ENCODE data around the gene RBM26.

Gene RBM26

GRCh38 chr13:79405831-79406596 lies at the start of gene RBM26:
RBM26 (minus strand) TSS chr13:79406255; CDS start chr13:79405774, 481 bp downstream.
- DNase-seq (ENCODE audit: low read depth in 2 of 2, low spot score in 1 of 2): peak; percentile 80 to 85

GRCh38 chr13:79455331-79455730 lies 49.3 kb upstream of the RBM26 start:
- no peak for DNase-seq (ENCODE audit: low read depth in 2 of 2, low spot score in 1 of 2)

GRCh38 chr13:79452239-79452913 lies 46.3 kb upstream of the RBM26 start:
- no peak for DNase-seq (ENCODE audit: low read depth in 2 of 2, low spot score in 1 of 2)

- peak; percentile 71 to 83 for DNase-seq (ENCODE audit: low read depth in 2 of 2, low spot score in 1 of 2)
Measured at GRCh38 chr13:79451500-79451962, 45.5 kb upstream of the RBM26 start.

- no peak for DNase-seq (ENCODE audit: low read depth in 2 of 2, low spot score in 1 of 2)
Measured at GRCh38 chr13:79450110-79450509, 44.1 kb upstream of the RBM26 start.

GRCh38 chr13:79448413-79448812 lies 42.4 kb upstream of the RBM26 start:
- no peak for DNase-seq (ENCODE audit: low read depth in 2 of 2, low spot score in 1 of 2)

- DNase-seq (ENCODE audit: low read depth in 2 of 2, low spot score in 1 of 2): no peak
Measured at GRCh38 chr13:79447741-79448140, 41.7 kb upstream of the RBM26 start.

- DNase-seq (ENCODE audit: low read depth in 2 of 2, low spot score in 1 of 2): no peak
Measured at GRCh38 chr13:79447141-79447540, 41.1 kb upstream of the RBM26 start.

GRCh38 chr13:79445968-79446645 lies 40.1 kb upstream of the RBM26 start:
- no peak for DNase-seq (ENCODE audit: low read depth in 2 of 2, low spot score in 1 of 2)

GRCh38 chr13:79442706-79443105 lies 36.7 kb upstream of the RBM26 start:
- no peak for DNase-seq (ENCODE audit: low read depth in 2 of 2, low spot score in 1 of 2)

- no peak for DNase-seq (ENCODE audit: low read depth in 2 of 2, low spot score in 1 of 2)
Measured at GRCh38 chr13:79442221-79442620, 36.2 kb upstream of the RBM26 start.

GRCh38 chr13:79440958-79441528 lies 35.0 kb upstream of the RBM26 start:
- no peak for DNase-seq (ENCODE audit: low read depth in 2 of 2, low spot score in 1 of 2)

- DNase-seq (ENCODE audit: low read depth in 2 of 2, low spot score in 1 of 2): no peak
Measured at GRCh38 chr13:79439275-79439674, 33.2 kb upstream of the RBM26 start.

GRCh38 chr13:79435561-79435990 lies 29.5 kb upstream of the RBM26 start:
- DNase-seq (ENCODE audit: low read depth in 2 of 2, low spot score in 1 of 2): no peak

- DNase-seq (ENCODE audit: low read depth in 2 of 2, low spot score in 1 of 2): no peak
Measured at GRCh38 chr13:79434556-79434955, 28.5 kb upstream of the RBM26 start.

GRCh38 chr13:79432992-79433391 lies 26.9 kb upstream of the RBM26 start:
- no peak for DNase-seq (ENCODE audit: low read depth in 2 of 2, low spot score in 1 of 2)

- DNase-seq (ENCODE audit: low read depth in 2 of 2, low spot score in 1 of 2): no peak
Measured at GRCh38 chr13:79432086-79432485, 26.0 kb upstream of the RBM26 start.

- no peak for DNase-seq (ENCODE audit: low read depth in 2 of 2, low spot score in 1 of 2)
Measured at GRCh38 chr13:79429309-79429708, 23.3 kb upstream of the RBM26 start.

- DNase-seq (ENCODE audit: low read depth in 2 of 2, low spot score in 1 of 2): no peak
Measured at GRCh38 chr13:79427883-79428282, 21.8 kb upstream of the RBM26 start.

GRCh38 chr13:79427265-79427664 lies 21.2 kb upstream of the RBM26 start:
- DNase-seq (ENCODE audit: low read depth in 2 of 2, low spot score in 1 of 2): no peak

- DNase-seq (ENCODE audit: low read depth in 2 of 2, low spot score in 1 of 2): no peak
Measured at GRCh38 chr13:79423801-79424642, 18.0 kb upstream of the RBM26 start.
